ENCODE measurements around the gene CELF5. TPM values are rescaled to one million over a fixed set of nuclear protein-coding genes. Genes with fewer than 3 reads are reported as not detected.

CELF5 gene
- total RNA-seq, 1 experiment from 2014 or later, result 2.5 TPM

- TF ChIP-seq TCF7L2 (IDR thresholded peaks at IDR 0.05; ENCODE audit: borderline replicate concordance, extremely low read depth, insufficient read depth, insufficient read length) (no peak), EGR1 (IDR thresholded peaks at IDR 0.05; ENCODE audit: low read depth) (no peak), CTCF (IDR thresholded peaks at IDR 0.05 in 2 of 3, conservative IDR thresholded peaks at IDR 0.05 in 1 of 3; ENCODE audit: borderline replicate concordance in 1 of 3, insufficient read depth in 1 of 3, low read depth in 2 of 3, low read length in 2 of 3) (no peak)
These were observed 14.9 kb downstream of the CELF5 start (continued) for GRCh38 chr19:3239367-3239766.

- RAD21 ChIA-PET (ENCODE audit: low non-redundant PET in 1 of 2, low total read pairs in 2 of 2, uncharacterized antibody in 2 of 2, unreplicated experiment in 2 of 2), result no interaction called here
These were observed 19.6 kb downstream of the CELF5 start for GRCh38 chr19:3243819-3244700.

More at GRCh38 chr19:3243819-3244700, 19.6 kb downstream of the CELF5 start:
- ChIA-PET CTCF (no interaction called here), POLR2A (no interaction called here)
- Histone ChIP-seq H3K4me2 (ENCODE audit: low read length) (no peak overlapping the region), H2AFZ (ENCODE audit: low read depth, low read length, poor library complexity, severe bottlenecking) (no peak overlapping the region), H3K27ac (ENCODE audit: low read depth, low read length) (no peak overlapping the region), H3K9me3 (ENCODE audit: control insufficient read depth in 1 of 2, insufficient read depth in 1 of 2, low read depth in 1 of 2, low read length in 2 of 2) (no peaks in the 10 kb centered on the region), H3K9ac (ENCODE audit: low read length) (no peak overlapping the region), H3K36me3 (ENCODE audit: control insufficient read depth in 1 of 2, insufficient read depth in 2 of 2, low read length in 2 of 2) (no peaks in the 10 kb centered on the region), H3K4me3 (replicated peaks in 1 of 2; ENCODE audit: low read depth in 1 of 2, low read length in 2 of 2) (no peak overlapping the region), H3K9me2 (ENCODE audit: insufficient read depth) (no peaks in the 10 kb centered on the region), H4K20me1 (ENCODE audit: insufficient read depth) (no peaks in the 10 kb centered on the region), H3K79me2 (ENCODE audit: insufficient read depth, low read length) (no peaks in the 10 kb centered on the region), H3K27me3 (ENCODE audit: insufficient read depth, low read length) (peaks cover 11% of the 10 kb centered on the region), H3K4me1 (ENCODE audit: control insufficient read depth in 1 of 2, insufficient read depth in 2 of 2, low read length in 2 of 2) (no peaks in the 10 kb centered on the region)
- DNase-seq (ENCODE audit: low read depth, low spot score) (peak; percentile 15), ATAC-seq (peak; percentile 67)
- intact Hi-C loops (cut with micrococcal nuclease), result no loop called here
- no TSS peak for BruUV-seq (replicated peaks)
- peak; percentile 96 for TF ChIP-seq REST (IDR thresholded peaks at IDR 0.05; ENCODE audit: low read depth)
- no peak for TF ChIP-seq SRF (IDR thresholded peaks at IDR 0.05; ENCODE audit: low read depth)
- peak; percentile 44 for TF ChIP-seq MAX (IDR thresholded peaks at IDR 0.05)

All from HCT116 (cell line).